ENCODE measurements around the gene TRIP12.

GRCh38 chr2:229856413-229856812 is 65.4 kb downstream of the TRIP12 start:
- TF ChIP-seq MAX (IDR thresholded peaks at IDR 0.05) = no peak
- TF ChIP-seq RAD21 (conservative IDR thresholded peaks at IDR 0.05 in 1 of 2, IDR thresholded peaks at IDR 0.05 in 1 of 2) = no peak
- no peak for TF ChIP-seq JUN (IDR thresholded peaks at IDR 0.05)
- TF ChIP-seq CTCF (IDR thresholded peaks at IDR 0.05) = no peak
- TF ChIP-seq EP300 (IDR thresholded peaks at IDR 0.05) = no peak
- TF ChIP-seq RNF2 (IDR thresholded peaks at IDR 0.05; ENCODE audit: borderline replicate concordance, low read depth) = no peak
- no peak for TF ChIP-seq USF2 (IDR thresholded peaks at IDR 0.05)
- no peak for TF ChIP-seq POLR2A (IDR thresholded peaks at IDR 0.05; ENCODE audit: low read length)
